HepG2 (cell line): Measurements from ENCODE around the gene ROBO2. TPM values are rescaled to one million over a fixed set of nuclear protein-coding genes. Genes with fewer than 3 reads are reported as not detected.

Experiments used
- ATAC-seq: fragments of 200-7000 bp; cut with Tn5 transposase; 3 replicates; pipeline ENCODE4 v1.9.1; 2020; ENCODE audit warnings: mild to moderate bottlenecking, moderate library complexity
- BruUV-seq: library from RNA; stranded (reverse); fragments of 400-500 nt; replicated peaks from 2 replicates; lab custom pipeline; 2021; lab: Mats Ljungman, UMichigan
- CTCF ChIA-PET: fragments of 300-600 bp; formaldehyde crosslinking; extraction: SDS; loops from one replicate; lab custom pipeline; 2021; ENCODE audit warnings: low total read pairs, inconsistent platforms, low intra/inter-chr PET ratio; lab: Yijun Ruan, JAX
- POLR2A ChIA-PET: fragments of 350-600 bp; sonication (Branson Sonifier 250); formaldehyde crosslinking; loops from one replicate; lab custom pipeline; 2020; ENCODE audit warnings: antibody characterized with exemption, inconsistent platforms; lab: Yijun Ruan, JAX
- DNase-seq: peaks from one replicate; pipeline ENCODE4 v3.0.0-alpha.2; 2015; ENCODE audit warnings: low spot score
- FAIRE-seq: peaks from 3 replicates; lab custom pipeline; 2011; peaks lifted over from hg19 to GRCh38; lab: Jason Lieb, UNC
- H2AFZ ChIP-seq: one replicate; pipeline ENCODE4 v1.6.1; 2011; ENCODE audit warnings: low read length, inconsistent platforms
- H3K27ac ChIP-seq: fragments of 300-600 bp; 3 replicates; pipeline ENCODE4 v1.8.0; 2011; ENCODE audit warnings: mixed run types, mild to moderate bottlenecking, mixed read lengths, low read length, inconsistent platforms; ENCODE audit not compliant: insufficient read depth; ENCODE audit errors: extremely low read length
- H3K27me3 ChIP-seq, 2 experiments: fragments of 200-600 bp in 1 of 2; 2 replicates in 1 of 2; 3 replicates in 1 of 2; pipeline versions ENCODE4 v1.6.0 to v1.8.0; 2011; ENCODE audit warnings: low read length in 2 of 2, mild to moderate bottlenecking in 2 of 2, moderate library complexity in 2 of 2, inconsistent platforms in 1 of 2; ENCODE audit not compliant: insufficient read depth in 2 of 2, control insufficient read depth in 1 of 2
- H3K36me3 ChIP-seq, 2 experiments: fragments of 200-600 bp in 1 of 2; replicated peaks in 1 of 2; 2 replicates in 1 of 2; 3 replicates in 1 of 2; pipeline versions ENCODE4 v1.5.1 to v1.8.0; 2011; ENCODE audit warnings: low read length in 2 of 2, inconsistent platforms in 1 of 2; ENCODE audit not compliant: insufficient read depth in 2 of 2, control insufficient read depth in 1 of 2
- H3K4me1 ChIP-seq: 2 replicates; pipeline ENCODE4 v1.5.1; 2012; ENCODE audit warnings: low read length, inconsistent platforms; ENCODE audit not compliant: insufficient read depth
- H3K4me2 ChIP-seq: 2 replicates; pipeline ENCODE4 v1.6.0; 2011; ENCODE audit warnings: low read depth, low read length, inconsistent platforms
- H3K4me3 ChIP-seq, 3 experiments: fragments of 200-600 bp in 1 of 3; sonication (generic), shearing (Covaris generic) in 1 of 3; replicated peaks in 1 of 3; 2 replicates each; pipeline ENCODE4 v1.5.1; 2011 to 2016; ENCODE audit warnings: low read length in 3 of 3, inconsistent platforms in 2 of 3, low read depth in 2 of 3, mild to moderate bottlenecking in 2 of 3, control low read depth in 1 of 3, mixed read lengths in 1 of 3; ENCODE audit not compliant: insufficient read depth in 1 of 3
- H3K79me2 ChIP-seq: one replicate; pipeline ENCODE4 v1.6.1; 2011; ENCODE audit warnings: low read length, inconsistent platforms; ENCODE audit not compliant: insufficient read depth
- H3K9ac ChIP-seq: 2 replicates; pipeline ENCODE4 v1.6.0; 2011; ENCODE audit warnings: mild to moderate bottlenecking, low read depth, low read length, inconsistent platforms; ENCODE audit not compliant: insufficient read depth
- H3K9me3 ChIP-seq: 2 replicates; pipeline ENCODE4 v1.5.1; 2012; ENCODE audit warnings: mild to moderate bottlenecking, low read length
- H4K20me1 ChIP-seq: 2 replicates; pipeline ENCODE4 v1.6.0; 2011; ENCODE audit warnings: inconsistent platforms, mild to moderate bottlenecking, low read length, moderate library complexity; ENCODE audit not compliant: insufficient read depth
- AKAP8 ChIP-seq: sonication (generic); formaldehyde crosslinking; IDR thresholded peaks from 2 replicates; pipeline ENCODE4 v1.5.1; 2020; ENCODE audit warnings: mild to moderate bottlenecking, missing genetic modification reagents
- FOXK2 ChIP-seq: fragments of 450-650 bp; IDR thresholded peaks from 2 replicates; pipeline ENCODE4 v1.6.1; 2016
- MED1 ChIP-seq: sonication (generic); formaldehyde crosslinking; IDR thresholded peaks from 2 replicates; pipeline ENCODE4 v1.4.0; 2020; ENCODE audit warnings: missing genetic modification reagents
- MIER2 ChIP-seq: IDR thresholded peaks from 2 replicates; pipeline ENCODE4 v1.6.1; 2016; ENCODE audit warnings: missing biosample characterization, missing genetic modification reagents
- MIER3 ChIP-seq: IDR thresholded peaks from 2 replicates; pipeline ENCODE4 v1.6.1; 2016; ENCODE audit warnings: missing compliant biosample characterization, borderline replicate concordance
- NCOA2 ChIP-seq: sonication (generic); formaldehyde crosslinking; IDR thresholded peaks from 2 replicates; pipeline ENCODE4 v1.8.0; 2022; ENCODE audit warnings: inconsistent platforms
- SRF ChIP-seq: IDR thresholded peaks from 2 replicates; pipeline ENCODE4 v1.6.1; 2011; ENCODE audit warnings: mild to moderate bottlenecking, low read depth, low read length, moderate library complexity
- TRIM22 ChIP-seq: fragments of 450-650 bp; IDR thresholded peaks from 2 replicates; pipeline ENCODE4 v1.6.1; 2017
- YEATS4 ChIP-seq: sonication (generic); formaldehyde crosslinking; IDR thresholded peaks from 2 replicates; pipeline ENCODE4 v1.4.0; 2020; ENCODE audit warnings: missing genetic modification reagents, borderline replicate concordance
- ZBTB20 ChIP-seq: sonication (generic); formaldehyde crosslinking; IDR thresholded peaks from 2 replicates; pipeline ENCODE4 v1.8.1; 2023; ENCODE audit warnings: missing genetic modification reagents, low read depth, mild to moderate bottlenecking, borderline replicate concordance
- ZFP1 ChIP-seq: IDR thresholded peaks from 2 replicates; pipeline ENCODE4 v1.6.1; 2016
- ZNF101 ChIP-seq: sonication (generic); formaldehyde crosslinking; IDR thresholded peaks from 2 replicates; pipeline ENCODE4 v1.4.0; 2020; ENCODE audit warnings: mild to moderate bottlenecking, low read depth, missing genetic modification reagents, borderline replicate concordance
- ZNF143 ChIP-seq: sonication (generic); formaldehyde crosslinking; IDR thresholded peaks from 2 replicates; pipeline ENCODE4 v1.4.0; 2020; ENCODE audit warnings: missing genetic modification reagents
- ZNF224 ChIP-seq: sonication (generic); formaldehyde crosslinking; IDR thresholded peaks from 2 replicates; pipeline ENCODE4 v1.5.0; 2020; ENCODE audit warnings: mild to moderate bottlenecking, missing genetic modification reagents
- ZNF282 ChIP-seq: fragments of 450-650 bp; IDR thresholded peaks from 2 replicates; pipeline ENCODE4 v1.6.1; 2018; ENCODE audit not compliant: partially characterized antibody
- ZNF503 ChIP-seq: sonication (generic); formaldehyde crosslinking; IDR thresholded peaks from 2 replicates; pipeline ENCODE4 v1.4.0; 2020; ENCODE audit warnings: missing genetic modification reagents
- ZNF569 ChIP-seq: sonication (generic); formaldehyde crosslinking; IDR thresholded peaks from 2 replicates; pipeline ENCODE4 v1.5.0; 2020; ENCODE audit warnings: mild to moderate bottlenecking, missing genetic modification reagents, moderate library complexity, borderline replicate concordance
- ZSCAN20 ChIP-seq: sonication (generic); formaldehyde crosslinking; IDR thresholded peaks from 2 replicates; pipeline ENCODE4 v1.4.0; 2020; ENCODE audit warnings: missing genetic modification reagents, mild to moderate bottlenecking, borderline replicate concordance
- WGBS: methylation state at CpG from one replicate; pipeline ENCODE4 v1.1.6; 2017; ENCODE audit warnings: low lambda C conversion rate; 5-methylcytosine and 5-hydroxymethylcytosine counted together
- in situ Hi-C: cut with HindIII; loops from 2 replicates; pipeline ENCODE4 v1.10.0; 2017; ENCODE audit warnings: low pct_unique_long_range_greater_than_20kb; ENCODE audit not compliant: extremely low pct_ligation_motif_present
- intact Hi-C: fragments of 100-400 bp; cut with micrococcal nuclease; formaldehyde crosslinking; loops from one replicate; pipeline ENCODE4 v1.10.0; 2022; ENCODE audit not compliant: unreplicated experiment
- polyA plus RNA-seq, 8 experiments: library from polyadenylated mRNA; depleted of rRNA in 3 of 8; stranded (reverse) in 7 of 8; unstranded in 1 of 8; fragments of >200 nt; fragmentation: Illumina TruSeq in 4 of 8; extraction: Trizol in 4 of 8; gene quantifications; 2 replicates each; pipeline versions ENCODE4 v1.2.1 to v1.2.3, GENCODE V29; 2011 to 2016; ENCODE audit warnings: low read depth in 4 of 8, missing spikeins in 1 of 8, mixed read lengths in 1 of 8; ENCODE audit not compliant: insufficient read depth in 1 of 8
- total RNA-seq, 5 experiments: library from RNA; depleted of rRNA; stranded (reverse); fragments of >200 nt; fragmentation: Illumina TruSeq; extraction: Trizol; gene quantifications; 2 replicates each; pipeline ENCODE4 v1.2.3, GENCODE V29; 2016; ENCODE audit warnings: low read depth in 1 of 5

The ROBO2 gene
- total and polyA plus RNA-seq, 2 of the 13 experiments (the other 11 are each of a cell fraction or from before 2014, with no cell fraction given): not detected

GRCh38 chr3:77086408-77086807 lies 46.5 kb downstream of the ROBO2 start:
- 54% methylated on average over 6 of the region's 6 CpGs for WGBS
- H3K9ac ChIP-seq: no peak overlapping the region
- no peaks in the 10 kb centered on the region for H3K4me1 ChIP-seq
- no peaks in the 10 kb centered on the region for H3K9me3 ChIP-seq
- no peak overlapping the region for H3K27ac ChIP-seq
- FAIRE-seq: no peak
- no peaks in the 10 kb centered on the region for H3K27me3 ChIP-seq
- DNase-seq: no peak
- ChIA-PET POLR2A (no interaction called here), CTCF (no interaction called here)
- H3K79me2 ChIP-seq: no peaks in the 10 kb centered on the region
- H4K20me1 ChIP-seq: no peaks in the 10 kb centered on the region
- intact Hi-C loops: no loop called here
- H3K36me3 ChIP-seq: no peaks in the 10 kb centered on the region
- H3K4me2 ChIP-seq: no peak overlapping the region
- in situ Hi-C loops: no loop called here
- no peak for ATAC-seq
- no peak for TF ChIP-seq ZFP1 (CRISPR knock-in tag)
- TF ChIP-seq ZBTB20 (CRISPR knock-in tag): no peak
- no peak for TF ChIP-seq FOXK2
- no peak for TF ChIP-seq MED1 (CRISPR knock-in tag)
- TF ChIP-seq ZNF282: no peak
- no peak for TF ChIP-seq ZSCAN20 (CRISPR knock-in tag)
- no peak for TF ChIP-seq ZNF224
- no peak for TF ChIP-seq AKAP8 (CRISPR knock-in tag)
- TF ChIP-seq TRIM22: no peak
- no peak overlapping the region for H3K4me3 ChIP-seq
- BruUV-seq: no TSS peak
- H2AFZ ChIP-seq: no peak overlapping the region

- ChIA-PET POLR2A (no interaction called here), CTCF (no interaction called here)
- Histone ChIP-seq H3K79me2 (no peaks in the 10 kb centered on the region), H3K36me3 (no peaks in the 10 kb centered on the region), H3K9me3 (no peaks in the 10 kb centered on the region), H3K9ac (no peak overlapping the region), H2AFZ (no peak overlapping the region), H3K4me1 (no peaks in the 10 kb centered on the region), H3K27me3 (no peaks in the 10 kb centered on the region), H3K4me2 (no peak overlapping the region), H3K4me3 (no peak overlapping the region), H3K27ac (no peak overlapping the region), H4K20me1 (no peaks in the 10 kb centered on the region)
- DNase-seq (no peak), FAIRE-seq (no peak), ATAC-seq (no peak)
- in situ Hi-C loops (no loop called here), intact Hi-C loops (loop anchor here (5.0 kb wide), 1 partner anchor 490 kb away; no protein-coding TSS in a partner anchor)
- no TSS peak for BruUV-seq
- WGBS: 75% methylated on average over 5 of the region's 5 CpGs
- TF ChIP-seq ZNF101 (CRISPR knock-in tag): no peak
- TF ChIP-seq SRF: no peak
- no peak for TF ChIP-seq ZNF569 (CRISPR knock-in tag)
- no peak for TF ChIP-seq MIER2 (CRISPR knock-in tag)
- TF ChIP-seq ZNF143 (CRISPR knock-in tag): no peak
- no peak for TF ChIP-seq YEATS4 (CRISPR knock-in tag)
- TF ChIP-seq TRIM22: no peak
- TF ChIP-seq NCOA2 (CRISPR knock-in tag): no peak
- no peak for TF ChIP-seq MIER3 (CRISPR knock-in tag)
- TF ChIP-seq ZNF503 (CRISPR knock-in tag): no peak
Measured at GRCh38 chr3:77091809-77092208, 51.9 kb downstream of the ROBO2 start.
